GM04504 (cell line): ENCODE results near the gene VARS1.

Experiments used
- DNase-seq: peaks from one replicate; pipeline ENCODE4 v3.0.0-alpha.2; 2012; ENCODE audit warnings: low read depth

The VARS1 gene

DNA sequence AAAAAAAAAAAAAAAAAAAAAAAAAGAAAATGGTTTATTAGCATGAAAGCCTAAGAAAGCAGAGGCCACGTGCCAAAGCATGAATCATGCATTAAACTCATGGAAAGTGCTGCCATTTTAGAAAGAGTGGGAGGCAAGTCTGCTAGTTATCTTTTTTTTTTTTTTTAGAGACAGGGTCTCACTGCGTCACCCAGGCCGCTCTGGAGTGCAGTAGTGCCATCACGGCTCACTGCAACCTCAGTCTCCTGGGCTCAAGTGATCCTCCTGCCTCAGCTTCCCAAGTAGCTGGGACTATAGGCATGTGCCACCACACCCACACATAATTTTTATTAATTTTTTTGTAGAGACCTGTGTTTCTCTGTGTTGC lies 23.6 kb downstream of the VARS1 start:
- no peak for DNase-seq

- DNase-seq, result no peak
These were observed 24.7 kb downstream of the VARS1 start for GRCh38 chr6:31770860-31771259.

DNA sequence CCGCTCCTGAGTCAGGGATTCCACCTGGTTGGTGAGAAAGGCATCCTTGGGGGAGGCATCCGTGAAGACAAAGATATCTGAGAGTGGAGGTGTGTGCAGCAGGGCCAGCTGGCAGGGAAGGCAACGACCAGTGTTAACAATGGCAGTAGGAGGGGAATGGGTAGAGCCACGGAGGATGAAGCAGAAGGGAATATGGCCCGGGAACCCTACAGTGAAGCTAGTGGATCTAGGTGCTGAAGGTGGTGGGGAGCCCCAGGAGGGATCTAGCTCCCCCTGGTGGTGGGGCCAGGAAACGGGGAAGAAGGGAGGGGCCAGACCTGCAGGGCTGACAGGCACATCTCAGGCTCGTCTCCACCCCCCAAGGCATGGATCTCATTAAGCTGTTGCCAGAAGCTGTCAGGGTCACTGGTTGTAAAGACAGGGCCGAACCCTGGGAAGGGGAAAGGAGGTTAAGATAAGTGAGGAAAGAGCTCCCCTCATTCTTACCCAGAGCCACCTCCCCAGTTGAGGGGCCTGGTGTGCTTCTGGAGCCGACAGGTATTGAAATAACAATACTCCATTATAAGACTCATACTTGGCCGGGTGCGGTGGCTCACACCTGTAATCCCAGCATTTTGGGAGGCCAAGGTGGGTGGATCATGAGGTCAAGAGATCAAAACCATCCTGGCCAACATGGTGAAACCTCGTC lies 25.7 kb downstream of the VARS1 start:
- DNase-seq, result no peak

- DNase-seq, result no peak
These were observed 26.9 kb downstream of the VARS1 start for GRCh38 chr6:31768363-31769257.

GRCh38 chr6:31767096-31767645 lies 28.4 kb downstream of the VARS1 start:
- no peak for DNase-seq

DNA sequence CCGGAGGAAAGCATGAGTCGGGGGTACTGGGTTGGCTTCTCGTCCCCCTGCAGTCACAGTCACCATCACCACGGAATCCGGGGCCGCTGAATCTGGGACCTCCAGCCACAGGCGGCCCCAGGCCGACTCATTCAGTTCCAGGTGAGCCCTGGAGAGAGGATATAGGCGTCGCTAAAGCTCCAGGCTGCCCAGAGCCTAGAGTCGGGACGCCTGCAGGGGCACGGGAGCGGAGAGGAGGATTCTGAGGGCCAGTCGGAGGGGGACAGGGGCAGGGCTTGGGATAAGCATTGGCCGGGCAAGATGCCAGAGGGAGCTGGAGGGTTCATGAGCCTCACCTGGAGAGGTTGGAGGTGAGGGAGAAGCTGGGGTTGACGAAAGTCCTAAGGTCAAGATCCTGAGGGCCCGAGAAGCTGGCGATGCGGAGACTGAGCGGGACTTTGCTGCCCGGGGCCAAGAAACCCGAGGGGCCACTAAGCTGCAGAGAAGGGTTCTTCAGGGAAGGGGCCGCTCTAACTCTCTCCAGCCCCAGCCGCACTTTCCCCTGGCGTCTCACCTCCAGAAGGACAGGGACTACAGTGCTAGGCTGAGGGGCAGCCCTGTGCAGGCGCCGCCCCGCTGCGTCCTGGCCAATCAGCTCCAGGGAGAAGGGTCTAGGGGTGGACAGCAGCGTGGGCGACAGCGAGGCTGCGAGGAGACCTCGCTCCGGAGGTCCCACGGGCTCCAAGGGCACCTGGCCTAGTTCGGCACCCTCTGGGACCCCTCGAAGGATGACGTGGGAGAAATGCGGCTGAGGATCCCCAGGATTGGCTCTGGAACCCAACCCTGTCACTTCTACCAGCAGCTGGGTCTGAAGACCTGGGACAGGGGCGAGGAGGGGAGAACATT lies 29.4 kb downstream of the VARS1 start:
- no peak for DNase-seq

DNA sequence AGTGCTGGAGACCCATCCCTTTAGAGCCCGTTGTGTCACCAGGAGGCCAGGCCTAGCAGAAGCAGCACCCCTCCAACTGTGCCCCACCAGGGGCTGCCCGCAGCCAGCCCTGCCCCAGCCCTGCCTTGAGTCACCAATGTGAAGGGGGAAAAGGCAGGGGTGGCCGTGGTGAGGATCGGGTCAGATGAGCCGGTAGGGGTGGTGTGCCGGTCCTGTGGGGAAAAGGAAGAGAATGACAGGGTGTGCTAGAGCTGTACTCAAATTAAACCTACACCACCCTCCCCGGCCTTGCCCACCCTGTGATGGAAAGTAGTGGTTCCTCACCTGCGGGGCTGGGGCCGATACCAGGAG lies 30.0 kb downstream of the VARS1 start:
- no peak for DNase-seq

- no peak for DNase-seq
These were observed 31.4 kb downstream of the VARS1 start for GRCh38 chr6:31764198-31764597.

- peak; percentile 56 for DNase-seq
These were observed 32.0 kb downstream of the VARS1 start for GRCh38 chr6:31763619-31763940.

GRCh38 chr6:31762878-31763618 lies 32.5 kb downstream of the VARS1 start:
- DNase-seq, result no peak

GRCh38 chr6:31762356-31762755 lies 33.2 kb downstream of the VARS1 start, which contains the start of gene SAPCD1:
TSS of gene SAPCD1 (plus strand) at chr6:31762656. CDS start at chr6:31763055, 399 bp downstream.
- DNase-seq, result no peak

GRCh38 chr6:31761343-31761742 lies 34.2 kb downstream of the VARS1 start:
- DNase-seq, result no peak

DNA sequence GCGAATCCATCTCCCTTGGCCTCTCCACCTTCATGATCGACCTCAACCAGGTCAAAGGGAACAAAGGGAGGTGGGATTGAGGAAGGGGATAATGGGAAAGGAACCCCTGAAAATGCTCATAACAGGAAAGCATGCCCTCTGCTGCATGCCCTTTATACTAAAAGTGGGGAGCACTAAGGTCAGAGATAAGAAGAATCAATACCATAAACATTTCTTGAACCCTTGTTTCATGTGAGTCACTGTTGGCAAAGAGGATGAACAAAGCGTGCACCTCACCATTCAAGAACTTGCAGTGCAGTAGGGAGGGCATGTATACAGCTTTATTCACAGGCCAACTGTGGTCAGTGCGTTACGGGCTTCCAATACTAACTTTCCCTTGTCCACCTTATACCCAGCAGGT lies 34.8 kb downstream of the VARS1 start:
- no peak for DNase-seq

- no peak for DNase-seq
These were observed 37.3 kb downstream of the VARS1 start for GRCh38 chr6:31758281-31758680.

DNA sequence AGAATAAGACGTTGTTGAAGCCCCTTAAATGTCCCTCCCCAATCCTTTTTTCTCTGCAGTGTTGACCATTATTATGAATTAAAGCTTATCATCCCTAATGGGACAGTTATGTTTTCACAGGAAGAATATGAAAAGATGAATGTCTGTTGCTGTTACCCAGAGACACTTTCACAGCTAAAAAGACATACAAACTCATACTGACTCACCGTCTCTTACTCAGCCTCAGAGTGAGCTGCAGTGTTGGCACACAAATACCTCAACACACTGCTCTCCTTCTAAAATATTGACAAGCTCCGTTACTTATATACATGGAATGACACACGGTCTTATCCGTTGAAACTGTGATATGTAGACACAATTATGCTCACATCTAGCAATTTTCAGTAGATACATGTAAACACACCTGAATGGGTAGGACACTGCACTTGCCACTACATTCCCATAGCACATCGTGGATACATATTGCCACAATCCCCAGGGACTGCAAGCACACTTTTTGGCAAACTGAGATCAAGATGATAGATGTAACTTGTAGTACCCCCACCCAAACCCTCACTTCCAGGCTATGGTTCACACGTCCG lies 42.7 kb downstream of the VARS1 start:
- DNase-seq, result peak; percentile 47

- DNase-seq, result no peak
These were observed 45.0 kb downstream of the VARS1 start for GRCh38 chr6:31750411-31751022.

- no peak for DNase-seq
These were observed 46.1 kb downstream of the VARS1 start for GRCh38 chr6:31749301-31750036.
